HG02610 (cell line): ENCODE results near the gene SLC25A53.
A peak's percentile ranks its signal among the peaks of the same experiment; 100 is the strongest.
"Not testable (repeated sequence)": the region's sequence is repeated elsewhere in the genome, so short reads cannot be mapped to it uniquely, and the experiment has no call there.

ENCODE experiments used
- ATAC-seq: cut with Tn5 transposase; IDR thresholded peaks from one replicate; pipeline ENCODE4 v1.9.1; 2021; ENCODE audit warnings: mild to moderate bottlenecking, moderate library complexity; ENCODE audit not compliant: unreplicated experiment

SLC25A53 gene

GRCh38 chrX:104075778-104076445, 80.9 kb downstream of the SLC25A53 start, which contains the start of gene TMSB15C:
Gene TMSB15C, minus strand, starts transcription at chrX:104076236.
- peak; percentile 99 for ATAC-seq

- not testable (repeated sequence) for ATAC-seq
Observed at GRCh38 chrX:104062636-104063035, 94.2 kb downstream of the SLC25A53 start.

- not testable (repeated sequence) for ATAC-seq
Observed at GRCh38 chrX:104054956-104055355, 101.9 kb downstream of the SLC25A53 start.
